ENCODE data around the gene LCA5.

DNA sequence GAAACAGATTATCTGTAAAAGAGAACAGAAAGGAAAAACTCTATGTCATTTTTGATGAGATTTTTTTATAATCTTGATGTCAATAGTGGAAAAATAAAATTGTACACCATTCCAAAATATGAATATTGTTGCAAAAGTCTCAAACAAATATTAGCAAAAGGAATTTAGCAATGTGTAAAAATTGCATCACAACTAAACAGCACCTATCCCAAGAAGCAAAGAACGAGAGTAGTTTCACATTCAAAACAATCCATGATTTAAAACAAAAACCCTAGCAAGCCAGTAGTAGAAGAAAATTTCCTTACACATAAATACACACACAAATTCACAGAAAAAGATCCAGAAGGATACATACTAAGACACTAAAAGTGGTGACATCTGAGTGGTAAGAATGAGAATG, 38.4 kb downstream of the LCA5 start:
- no peak for TF ChIP-seq EZH2 (IDR thresholded peaks at IDR 0.05)
- TF ChIP-seq, protein P1, sequence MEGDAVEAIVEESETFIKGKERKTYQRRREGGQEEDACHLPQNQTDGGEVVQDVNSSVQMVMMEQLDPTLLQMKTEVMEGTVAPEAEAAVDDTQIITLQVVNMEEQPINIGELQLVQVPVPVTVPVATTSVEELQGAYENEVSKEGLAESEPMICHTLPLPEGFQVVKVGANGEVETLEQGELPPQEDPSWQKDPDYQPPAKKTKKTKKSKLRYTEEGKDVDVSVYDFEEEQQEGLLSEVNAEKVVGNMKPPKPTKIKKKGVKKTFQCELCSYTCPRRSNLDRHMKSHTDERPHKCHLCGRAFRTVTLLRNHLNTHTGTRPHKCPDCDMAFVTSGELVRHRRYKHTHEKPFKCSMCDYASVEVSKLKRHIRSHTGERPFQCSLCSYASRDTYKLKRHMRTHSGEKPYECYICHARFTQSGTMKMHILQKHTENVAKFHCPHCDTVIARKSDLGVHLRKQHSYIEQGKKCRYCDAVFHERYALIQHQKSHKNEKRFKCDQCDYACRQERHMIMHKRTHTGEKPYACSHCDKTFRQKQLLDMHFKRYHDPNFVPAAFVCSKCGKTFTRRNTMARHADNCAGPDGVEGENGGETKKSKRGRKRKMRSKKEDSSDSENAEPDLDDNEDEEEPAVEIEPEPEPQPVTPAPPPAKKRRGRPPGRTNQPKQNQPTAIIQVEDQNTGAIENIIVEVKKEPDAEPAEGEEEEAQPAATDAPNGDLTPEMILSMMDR (IDR thresholded peaks at IDR 0.05) = no peak
